Anterior cingulate cortex (tissue), 58 donors: ENCODE data around the gene ZC2HC1B.

Experiments used
- DNase-seq, 58 donors: peaks; one replicate each; lab custom pipeline; 2025; lab: John Stamatoyannopoulos, UW

ZC2HC1B gene

DNA sequence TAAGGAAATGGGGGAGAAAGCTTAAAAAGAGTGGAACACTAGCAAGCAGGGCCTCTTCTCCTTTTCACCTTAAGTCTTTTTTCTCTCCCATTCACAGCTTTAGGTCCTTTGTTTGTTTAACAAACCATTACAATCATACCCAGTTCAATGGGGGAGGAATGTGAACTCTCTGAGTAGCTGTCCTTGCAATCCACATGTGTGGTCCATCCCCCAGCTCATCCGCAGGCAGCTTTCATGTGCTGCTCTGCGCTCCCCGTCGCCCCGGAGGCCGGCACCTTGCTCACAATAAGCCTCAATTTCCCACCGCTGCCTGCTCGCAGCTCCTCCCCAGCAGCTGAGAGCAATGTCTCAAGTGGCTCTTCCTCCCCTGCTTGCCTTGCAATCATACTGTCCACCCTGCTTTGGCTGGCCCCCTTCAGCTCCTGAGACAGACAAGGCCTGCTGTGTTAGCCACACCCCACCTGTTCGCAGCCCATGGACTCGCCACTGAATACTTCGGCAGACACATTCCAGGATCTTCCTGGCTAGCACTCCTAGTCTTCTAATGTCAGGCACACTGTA is 94.6 kb downstream of the ZC2HC1B start:
- DNase-seq = no peak

DNA sequence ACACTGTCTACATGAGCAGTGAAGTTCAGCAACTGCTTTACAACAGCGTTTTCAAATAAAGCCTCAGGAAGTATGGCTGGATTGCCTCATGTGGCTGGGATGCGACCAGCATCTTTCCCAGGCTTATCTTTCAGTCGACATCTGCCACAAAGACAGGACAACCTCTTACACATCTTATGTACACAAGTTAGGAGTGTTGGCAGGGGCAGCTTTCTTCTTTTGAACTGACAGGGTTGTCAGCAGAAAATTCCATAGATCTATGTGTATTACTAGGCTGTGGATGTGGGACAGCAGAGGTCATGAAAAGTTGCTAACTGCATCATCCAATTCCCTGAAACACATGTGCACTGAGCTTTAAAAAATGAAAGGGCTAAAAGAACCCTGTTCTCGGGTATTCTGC is 95.7 kb downstream of the ZC2HC1B start:
- no peak for DNase-seq

DNA sequence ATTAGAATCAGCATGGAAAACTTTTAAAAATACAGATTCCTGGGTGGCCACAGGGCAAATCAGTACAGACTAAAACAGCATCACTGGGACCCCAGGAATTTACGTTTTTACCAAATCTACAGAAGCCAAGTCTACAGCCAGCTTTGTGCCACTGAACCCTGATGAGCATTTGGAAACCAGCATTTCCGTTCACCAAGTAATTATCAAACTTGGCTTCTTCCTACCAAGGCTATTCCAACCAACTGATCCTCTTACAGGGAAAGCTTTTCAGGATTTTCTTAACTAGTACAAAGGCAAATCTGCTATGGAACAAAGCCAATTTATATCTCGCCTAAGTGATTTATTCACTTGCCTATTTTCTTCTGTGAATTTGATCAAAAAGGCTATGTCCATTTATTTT is 96.8 kb downstream of the ZC2HC1B start:
- DNase-seq = no peak

DNA sequence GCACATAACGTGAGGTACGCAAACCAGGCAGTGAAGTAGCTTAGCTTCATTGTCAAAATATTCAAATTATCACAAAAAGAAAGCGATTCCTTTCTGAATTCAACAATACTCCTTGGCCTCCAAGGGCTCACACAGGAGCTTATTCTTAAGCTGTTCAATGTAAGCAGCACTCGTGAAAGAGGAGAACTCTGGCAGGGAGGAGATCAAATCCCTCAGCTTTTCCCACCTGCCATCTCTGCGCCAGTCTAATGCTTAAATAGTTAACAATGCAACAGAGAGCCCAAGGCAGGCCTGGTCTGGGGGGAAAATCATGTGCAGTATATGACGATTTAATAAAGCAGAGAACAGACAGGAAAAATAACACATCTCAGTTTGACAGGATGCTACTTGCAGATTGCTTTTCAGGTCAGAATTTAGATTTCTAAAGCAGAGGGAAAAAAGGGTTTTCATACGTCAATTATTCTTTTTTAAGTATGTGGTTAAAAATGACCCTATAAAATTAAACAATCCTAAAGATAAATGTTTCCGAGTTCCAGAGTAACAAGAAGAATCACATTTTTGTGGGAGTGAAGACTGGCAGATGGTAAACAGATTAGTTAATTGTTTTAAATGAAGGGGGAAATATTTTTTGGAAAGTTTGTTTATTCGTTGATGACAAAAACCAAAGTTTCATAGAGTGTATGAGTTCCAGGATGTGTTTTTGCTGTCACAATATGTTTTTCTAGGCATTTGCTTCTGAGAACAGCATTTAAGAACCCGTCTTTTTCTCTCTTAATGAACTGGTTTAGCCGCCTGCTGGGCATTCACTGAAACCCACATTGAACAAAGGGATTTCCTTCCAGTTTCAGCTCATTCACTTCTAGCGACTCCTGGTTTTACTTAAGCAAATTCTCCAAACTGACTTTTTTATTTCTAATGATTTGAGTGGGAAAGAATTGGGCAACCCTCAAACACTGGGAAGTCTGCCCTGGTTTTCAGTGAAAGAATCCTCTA is 97.9 kb downstream of the ZC2HC1B start:
- DNase-seq = peak in 1 of 58 donors; percentile 12

DNA sequence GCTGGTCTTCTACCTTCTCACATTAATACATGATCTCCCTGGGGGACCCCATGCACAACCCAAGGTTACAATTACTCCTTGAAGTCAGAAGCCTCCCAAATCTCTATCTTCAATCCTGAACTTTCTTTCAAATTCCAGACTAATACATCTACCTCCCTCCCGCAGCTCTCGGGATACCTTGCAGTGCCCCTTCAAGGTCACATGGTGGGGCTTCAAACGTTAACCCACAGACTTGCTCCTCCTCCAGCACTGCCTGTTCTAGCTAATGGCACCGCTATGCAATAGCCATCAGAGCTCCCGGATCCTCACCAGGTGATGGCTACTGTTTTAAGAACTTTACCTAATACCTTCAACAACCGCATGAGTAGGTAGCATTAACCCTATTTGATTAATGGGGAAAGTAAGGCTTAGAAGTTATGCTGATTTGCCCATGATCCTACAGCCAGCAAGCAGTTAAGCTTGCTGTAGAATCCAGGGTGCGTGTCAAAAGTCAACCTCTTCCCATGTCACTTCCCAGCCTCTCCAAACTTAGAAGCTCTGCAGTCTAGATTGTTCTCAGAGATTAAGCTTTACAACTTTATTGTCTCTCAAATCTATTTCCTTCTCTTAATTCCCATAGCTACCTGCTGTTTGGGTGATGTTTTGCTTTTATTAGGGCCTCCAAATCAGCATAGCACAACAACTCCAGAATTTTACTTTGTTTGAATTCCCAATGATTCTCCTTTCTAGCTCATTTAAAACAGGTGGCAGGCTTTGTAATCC is 99.1 kb downstream of the ZC2HC1B start:
- DNase-seq = no peak

DNA sequence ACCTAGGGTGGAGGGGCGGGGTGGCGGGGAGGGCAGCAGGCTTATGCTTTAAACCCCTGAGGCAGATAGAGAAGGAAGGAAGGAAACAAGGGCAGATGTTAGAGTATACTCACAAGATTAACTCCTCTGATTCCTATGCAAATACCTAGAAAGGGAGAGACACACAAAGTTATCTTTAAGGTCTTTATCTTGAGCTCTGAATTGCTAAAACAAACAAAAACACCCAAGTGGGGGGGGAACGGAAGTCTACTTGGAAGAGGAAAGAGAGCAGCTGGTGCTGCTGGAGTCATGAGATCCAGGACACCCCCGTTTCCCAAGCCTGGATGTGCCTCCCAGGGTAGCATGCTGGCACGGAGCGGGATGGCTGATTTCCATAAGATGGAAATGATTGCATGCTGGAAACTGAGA is 100.4 kb downstream of the ZC2HC1B start:
- no peak for DNase-seq

DNA sequence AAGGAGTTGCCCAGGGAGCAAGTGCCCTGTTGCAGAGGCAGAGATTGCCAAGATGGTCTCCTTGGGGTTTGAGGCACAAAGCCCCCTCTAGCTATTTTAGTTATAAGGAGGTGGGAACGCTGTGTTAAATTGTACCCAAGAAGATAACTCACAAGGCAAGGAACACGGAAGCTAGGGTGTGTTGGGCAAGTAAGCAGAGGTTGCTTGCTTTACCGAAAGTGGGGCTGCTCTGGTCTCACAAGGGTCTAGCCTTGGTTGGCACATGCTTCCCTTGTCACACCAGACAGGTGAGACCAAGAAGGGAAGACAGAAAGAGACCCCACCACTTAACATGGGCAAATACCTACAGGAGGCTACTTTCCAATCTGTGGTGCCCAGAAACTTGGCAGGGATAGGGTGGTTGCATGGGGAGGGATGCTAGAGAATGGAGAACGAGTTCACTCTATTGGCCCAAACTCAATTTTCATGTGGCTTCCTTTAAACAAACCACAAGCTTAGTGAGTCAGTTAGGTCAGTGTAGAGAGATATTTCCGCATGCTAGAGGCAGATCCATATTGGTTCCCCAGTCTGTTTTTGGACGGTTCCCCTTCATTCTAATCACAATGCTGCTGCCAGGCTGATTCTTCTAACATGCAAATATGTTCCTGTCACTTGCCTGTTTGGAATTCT is 101.4 kb downstream of the ZC2HC1B start:
- DNase-seq = no peak

DNA sequence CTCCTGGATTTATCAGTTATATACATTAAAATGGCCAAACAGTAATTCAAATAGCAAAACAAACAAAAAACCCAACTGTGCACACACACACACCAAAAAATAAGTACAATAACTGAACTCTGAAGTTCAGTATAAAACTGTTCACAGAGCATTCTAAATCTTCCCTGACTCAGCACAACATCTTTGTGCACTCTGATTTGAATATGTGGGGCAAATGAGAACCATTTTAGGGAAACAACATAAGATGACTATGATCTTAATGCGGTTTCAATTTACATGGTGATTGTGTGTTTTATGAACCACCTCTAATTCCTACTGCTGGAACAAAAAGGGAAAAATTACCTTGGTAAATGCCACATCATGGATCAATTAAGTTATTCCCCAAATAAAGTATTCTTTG is 102.0 kb downstream of the ZC2HC1B start:
- DNase-seq = no peak

DNA sequence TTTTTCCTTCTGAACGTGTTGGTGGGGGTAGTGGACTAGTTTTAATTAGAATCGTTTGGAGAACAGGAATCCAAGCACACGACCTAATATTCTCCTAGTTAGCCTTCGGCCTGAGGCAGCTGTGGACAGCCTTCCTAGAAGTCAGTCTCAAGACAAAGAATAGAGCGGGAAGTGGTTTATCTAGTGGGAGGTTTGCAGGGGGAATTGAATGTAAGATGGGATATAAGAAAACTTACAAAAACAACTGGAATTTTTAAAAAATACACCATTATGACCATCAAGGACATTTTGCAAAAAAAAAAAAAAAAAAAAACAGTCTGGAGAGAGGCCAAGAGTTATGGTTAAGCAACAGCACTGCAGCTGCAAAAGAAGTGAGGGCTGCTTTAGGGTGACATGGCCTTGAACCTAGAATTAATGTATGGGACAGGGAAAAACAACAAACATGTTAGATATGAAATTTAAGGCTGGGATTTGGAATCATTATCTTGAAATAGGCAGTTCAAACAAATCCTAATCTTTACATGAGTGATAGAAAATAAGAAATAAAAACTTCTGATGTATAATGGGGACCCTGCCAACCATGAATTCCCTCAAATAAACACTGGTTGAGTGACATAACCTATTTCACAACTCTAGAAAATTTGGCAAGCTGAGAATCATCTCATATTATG is 103.6 kb downstream of the ZC2HC1B start:
- no peak for DNase-seq

DNA sequence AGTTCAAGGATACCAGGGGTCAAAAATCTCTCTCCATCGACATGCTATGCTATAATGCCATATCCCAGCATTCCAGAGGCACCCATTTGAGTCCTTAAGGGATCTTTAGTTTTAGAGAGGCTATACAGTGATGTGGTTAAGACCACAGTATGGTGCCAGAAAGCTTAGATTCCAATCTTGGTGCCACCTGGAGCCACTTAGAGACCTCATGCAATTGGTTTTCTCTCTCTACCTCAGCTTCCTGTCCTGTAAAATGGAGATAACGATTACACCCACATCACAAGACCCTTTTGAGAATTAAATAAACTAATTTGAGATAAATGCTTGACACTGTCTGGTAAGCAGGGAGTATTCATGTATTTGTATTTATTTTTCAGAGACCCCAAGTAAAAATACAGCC is 104.8 kb downstream of the ZC2HC1B start:
- DNase-seq = no peak

DNA sequence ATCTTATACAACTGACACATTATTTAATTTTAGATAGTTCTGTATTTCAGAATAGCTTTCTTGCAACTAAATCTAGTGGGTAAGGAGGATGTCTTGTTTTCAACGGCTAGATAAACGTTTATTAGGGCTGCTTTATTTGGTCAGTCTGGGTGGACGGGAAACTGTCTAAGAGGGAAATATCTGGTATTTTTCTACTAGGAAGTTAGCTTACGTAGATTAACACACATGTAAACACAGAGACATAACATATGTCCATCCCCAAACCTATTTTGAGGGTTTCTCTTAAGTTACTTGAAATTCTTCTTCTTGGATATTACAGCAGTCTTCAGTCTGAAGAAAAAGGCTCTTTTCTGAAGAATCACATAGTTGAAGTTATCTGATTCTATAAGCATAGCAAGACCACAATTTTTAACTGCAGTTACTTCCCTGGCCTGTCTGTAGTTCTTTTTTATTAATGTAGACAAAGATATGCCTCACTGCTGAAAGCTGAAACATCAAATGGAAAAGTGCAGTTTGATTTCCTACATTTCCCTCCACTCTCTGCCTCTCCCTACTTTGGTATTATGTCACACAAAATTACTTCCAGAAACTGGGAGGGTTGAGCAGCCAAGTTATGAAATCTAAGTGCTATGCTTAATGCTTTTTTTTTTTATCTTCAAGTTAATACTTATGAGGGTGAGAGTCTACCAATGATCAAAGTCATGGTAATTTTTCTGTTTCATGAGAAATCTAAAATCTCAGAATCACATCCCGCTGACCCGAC is 106.4 kb downstream of the ZC2HC1B start:
- no peak for DNase-seq

DNA sequence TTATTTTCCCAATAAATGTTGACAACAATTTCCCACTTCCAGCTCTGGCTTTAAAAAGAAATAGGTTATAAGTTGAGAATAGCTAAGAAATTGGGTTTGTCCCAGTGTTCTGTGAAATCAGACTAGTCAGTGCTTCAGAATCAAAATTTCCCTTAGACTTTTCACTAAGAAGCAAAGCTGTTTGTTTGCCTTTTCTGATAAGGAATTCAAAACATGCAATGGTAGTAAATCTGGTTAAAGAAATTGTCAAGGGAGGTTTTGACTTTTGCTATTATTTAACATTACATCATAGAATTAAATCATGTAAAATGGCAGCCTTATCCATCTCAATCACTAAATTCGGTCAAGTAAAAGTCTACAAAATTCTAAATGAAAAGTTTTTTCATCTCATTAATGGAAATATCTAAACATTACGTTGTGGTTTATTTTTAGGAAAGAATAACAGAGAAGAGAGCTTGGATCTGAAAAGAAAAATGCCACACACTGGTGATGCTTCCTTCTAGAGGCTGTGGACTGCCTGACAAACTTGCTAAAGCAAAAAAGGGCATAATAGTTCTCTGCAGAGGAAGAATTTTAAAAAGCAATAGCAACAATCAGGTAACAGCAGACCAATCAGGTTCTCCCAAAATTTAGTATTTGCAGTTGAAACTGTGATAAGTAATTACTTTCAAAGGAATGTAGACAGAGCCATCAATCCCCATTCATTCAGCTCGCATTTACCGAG is 107.4 kb downstream of the ZC2HC1B start:
- DNase-seq = no peak

DNA sequence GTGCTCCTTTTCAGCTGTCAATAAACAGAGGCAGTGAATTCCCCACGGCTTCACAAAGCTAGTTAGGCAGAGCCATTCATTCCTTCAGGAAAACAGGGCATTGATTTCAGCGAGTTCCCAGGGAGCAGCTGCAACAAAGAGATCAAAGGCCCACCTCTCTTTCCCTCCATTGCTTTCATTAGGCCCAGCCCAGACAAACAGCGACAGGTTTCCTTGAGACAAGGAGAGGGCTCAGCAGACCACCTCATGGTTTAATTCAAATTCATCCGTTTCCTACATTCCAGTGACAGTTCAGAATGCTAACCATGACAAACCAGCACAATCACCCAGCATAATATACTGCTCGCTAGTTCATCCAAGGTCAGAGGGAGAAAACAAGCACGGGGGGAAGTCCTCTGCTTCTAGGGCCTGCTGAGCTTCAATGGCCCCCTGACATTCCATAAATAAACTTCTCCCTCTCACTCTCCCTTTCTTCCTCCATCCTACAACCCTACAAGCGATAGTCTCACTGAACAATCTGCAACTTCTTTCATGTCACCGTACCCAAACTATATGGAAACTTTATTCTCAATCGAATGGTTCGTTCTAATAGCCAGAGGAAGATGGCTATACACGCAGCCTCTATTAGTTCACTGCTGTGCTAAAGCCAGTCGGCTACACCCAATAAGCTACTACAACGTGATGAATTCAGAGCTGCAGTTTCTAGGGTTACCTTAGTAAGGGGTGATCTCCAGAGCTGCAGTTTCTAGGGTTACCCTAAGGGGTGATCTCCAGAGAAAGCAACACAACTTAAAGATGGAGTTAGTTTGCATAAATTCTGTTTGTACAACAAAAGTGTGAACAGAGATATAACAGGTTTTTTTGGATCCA is 109.1 kb downstream of the ZC2HC1B start:
- peak in 1 of 58 donors; percentile 36 for DNase-seq

DNA sequence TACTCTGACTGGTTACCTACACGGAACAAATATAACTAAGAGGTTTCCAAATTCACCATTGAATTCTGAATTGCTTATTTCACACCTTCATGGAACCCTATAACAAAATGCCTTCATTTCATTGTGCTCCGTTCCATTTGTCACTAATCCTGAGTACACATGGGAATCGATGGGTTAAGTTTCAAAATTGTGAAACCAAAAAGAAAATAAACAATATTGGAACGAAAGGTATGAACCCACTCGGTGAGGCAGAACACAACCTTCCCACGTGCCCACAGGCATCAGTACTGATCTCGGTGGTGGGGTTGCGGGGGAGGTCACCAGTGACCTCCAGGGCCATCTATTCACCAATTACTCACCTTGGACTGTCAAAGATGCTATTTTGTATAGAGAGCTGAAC is 109.8 kb downstream of the ZC2HC1B start:
- DNase-seq = no peak

DNA sequence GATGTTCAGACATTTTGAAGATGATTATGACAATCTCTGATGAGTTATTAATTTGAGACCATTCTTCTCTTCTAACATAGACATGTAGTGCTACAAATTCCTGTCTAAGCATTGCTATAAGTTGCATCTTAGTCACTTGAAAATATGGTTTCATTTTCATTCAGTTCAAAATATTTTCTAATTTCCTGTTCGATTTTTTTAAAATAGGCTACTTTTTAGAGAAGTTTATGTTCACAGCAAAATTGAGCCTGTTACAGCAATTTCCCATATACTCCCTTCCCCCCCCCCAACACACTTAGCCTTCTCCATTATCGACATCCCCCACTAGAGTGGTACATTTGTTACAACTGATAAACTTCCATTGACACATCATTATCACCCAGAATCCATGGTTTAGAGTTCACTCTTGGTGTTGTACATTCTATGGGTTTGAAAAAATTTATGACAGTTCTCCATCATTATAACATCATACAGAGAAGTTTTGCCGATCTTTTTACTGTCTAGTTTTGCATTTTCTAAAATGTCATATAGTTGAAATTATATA is 112.6 kb downstream of the ZC2HC1B start:
- DNase-seq = no peak

DNA sequence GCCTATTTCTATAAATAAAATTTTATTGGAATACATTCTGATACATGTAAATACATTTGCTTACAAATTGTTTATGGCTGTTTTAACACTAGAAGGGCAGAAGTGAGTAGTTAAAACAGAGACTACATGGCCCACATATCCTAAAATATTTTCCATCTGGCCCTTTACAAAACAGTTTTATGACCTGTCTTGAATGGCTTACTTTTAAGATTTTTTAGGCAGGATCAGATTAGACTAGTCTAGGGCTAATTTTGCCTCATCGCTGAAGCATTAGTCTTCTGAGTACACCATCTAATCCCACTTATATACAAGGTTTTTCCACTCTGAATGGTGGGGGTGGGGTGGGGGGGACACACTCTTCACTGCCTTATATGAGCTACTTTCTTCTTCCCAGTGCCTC is 116.6 kb downstream of the ZC2HC1B start:
- no peak for DNase-seq

DNA sequence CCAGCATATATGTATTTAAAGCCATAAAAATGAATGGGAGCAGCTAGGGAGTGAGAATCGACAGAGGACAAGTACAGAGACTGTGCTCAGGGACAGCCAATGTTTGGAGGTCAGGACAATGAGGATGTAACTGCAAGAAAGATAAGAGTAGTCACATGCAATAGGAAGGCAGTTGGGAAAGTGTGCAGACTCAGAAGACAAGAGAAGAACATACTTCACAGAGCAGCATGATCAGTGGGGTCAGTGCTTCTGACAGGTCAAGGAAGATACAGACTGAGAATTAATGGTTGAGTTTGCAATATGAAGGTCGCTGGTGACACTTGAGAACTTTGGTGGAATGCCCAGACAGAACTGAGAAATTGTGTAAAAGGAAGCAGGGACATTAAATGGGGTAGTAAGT is 118.7 kb downstream of the ZC2HC1B start:
- no peak for DNase-seq
